ENCODE data around the gene ALDH6A1.
A peak's percentile ranks its signal among the peaks of the same experiment; 100 is the strongest.

The ALDH6A1 gene

GRCh38 chr14:74049876-74050495 lies 34.3 kb downstream of the ALDH6A1 start:
- DNase-seq (ENCODE audit: low spot score): no peak

DNA sequence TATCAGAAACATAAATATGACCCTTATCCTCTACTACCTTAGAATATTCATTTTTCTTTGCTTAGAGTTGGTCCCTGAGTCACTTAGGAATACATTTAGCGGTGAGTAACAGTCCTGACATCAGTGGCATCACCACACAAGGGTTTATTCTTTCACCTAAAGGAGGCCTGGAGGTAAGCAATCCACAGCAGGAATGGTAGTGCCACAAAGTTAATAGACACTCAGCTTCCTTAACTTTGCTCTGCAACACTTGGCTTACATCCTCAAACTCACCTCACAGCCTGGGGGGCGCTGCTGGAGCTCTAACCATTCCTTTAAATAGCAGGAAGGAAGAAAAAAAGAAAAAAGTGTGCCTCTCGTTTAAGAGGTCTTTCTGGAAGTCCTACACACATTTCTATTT lies 36.0 kb downstream of the ALDH6A1 start:
- DNase-seq (ENCODE audit: low spot score): no peak

DNA sequence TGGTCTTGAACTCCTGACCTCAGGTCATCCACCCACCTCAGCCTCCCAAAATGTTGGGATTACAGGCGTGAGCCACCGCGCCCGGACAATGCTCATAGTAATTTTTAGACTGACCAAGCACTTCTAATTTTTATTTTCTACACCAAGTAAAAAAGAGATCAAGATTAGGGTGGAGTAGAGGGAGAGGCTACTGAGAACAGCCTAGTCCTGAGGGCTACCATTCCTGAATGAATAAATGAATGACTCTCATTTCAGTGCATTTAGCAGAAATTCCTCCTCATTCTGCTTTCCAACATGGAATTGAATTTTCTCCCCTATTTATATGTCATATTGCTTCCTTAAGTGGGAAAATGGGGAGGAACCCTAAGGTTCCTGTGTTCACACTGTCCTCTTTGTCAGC lies 38.7 kb downstream of the ALDH6A1 start:
- no peak for DNase-seq (ENCODE audit: low spot score)

- DNase-seq (ENCODE audit: low spot score): no peak
These were observed 42.0 kb downstream of the ALDH6A1 start for GRCh38 chr14:74042296-74042695.

GRCh38 chr14:74038020-74038859 lies 46.0 kb downstream of the ALDH6A1 start:
- DNase-seq (ENCODE audit: low spot score): peak; percentile 63

DNA sequence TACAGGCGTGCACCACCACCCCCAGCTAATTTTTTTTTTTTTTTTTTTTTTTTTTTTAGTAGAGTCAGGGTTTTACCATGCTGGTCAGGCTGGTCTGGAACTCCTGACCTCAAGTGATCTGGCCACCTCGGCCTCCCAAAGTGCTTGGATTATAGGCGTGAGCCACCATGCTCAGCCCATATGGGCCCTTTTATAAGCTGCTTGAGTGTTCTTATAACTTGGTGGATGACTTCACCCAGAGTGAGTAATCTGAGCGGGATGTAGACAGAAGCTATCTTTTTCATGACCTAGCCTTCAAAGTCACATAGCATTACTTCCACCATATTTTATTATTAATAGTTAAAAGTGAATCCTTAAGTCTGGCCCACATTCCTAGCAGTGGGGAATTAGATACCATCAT lies 48.7 kb downstream of the ALDH6A1 start:
- DNase-seq (ENCODE audit: low spot score): no peak

DNA sequence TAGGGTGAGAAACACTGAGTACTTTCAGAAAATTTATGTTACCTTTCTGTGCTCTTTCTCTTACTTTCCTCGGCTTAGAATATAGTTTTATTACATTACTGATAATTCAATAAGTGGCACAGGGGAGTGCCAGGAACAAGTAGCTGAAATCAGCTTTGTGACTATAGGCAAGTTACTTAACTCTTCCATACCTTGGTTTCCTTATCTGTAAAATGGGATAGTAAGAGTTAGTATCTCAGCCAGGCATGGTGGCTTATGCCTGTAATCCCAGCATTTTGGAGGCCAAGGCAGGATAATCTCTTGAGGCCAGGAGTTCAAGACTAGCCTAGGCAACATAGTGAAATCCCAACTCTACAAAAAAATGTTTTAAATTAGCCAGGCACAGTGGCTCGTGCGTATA lies 49.7 kb downstream of the ALDH6A1 start:
- DNase-seq (ENCODE audit: low spot score): no peak

DNA sequence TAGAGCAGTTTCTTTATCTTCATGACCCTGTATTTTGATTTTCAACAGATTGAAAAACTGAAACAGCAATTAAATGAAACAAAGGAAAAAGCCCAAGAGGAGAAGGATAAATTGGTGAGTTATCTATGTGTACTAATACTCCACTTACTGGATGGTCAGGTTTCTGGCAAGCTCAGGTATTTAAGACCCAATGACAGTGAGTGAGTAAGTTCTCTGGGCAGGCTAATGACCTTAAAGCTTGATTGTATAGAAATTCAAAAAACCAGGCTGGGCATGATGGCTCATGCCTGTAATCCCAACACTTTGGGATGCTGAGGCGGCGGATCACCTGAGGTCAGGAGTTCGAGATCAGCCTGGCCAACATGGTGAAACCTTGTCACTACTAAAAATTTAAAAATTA lies 55.1 kb downstream of the ALDH6A1 start:
- DNase-seq (ENCODE audit: low spot score): no peak

DNA sequence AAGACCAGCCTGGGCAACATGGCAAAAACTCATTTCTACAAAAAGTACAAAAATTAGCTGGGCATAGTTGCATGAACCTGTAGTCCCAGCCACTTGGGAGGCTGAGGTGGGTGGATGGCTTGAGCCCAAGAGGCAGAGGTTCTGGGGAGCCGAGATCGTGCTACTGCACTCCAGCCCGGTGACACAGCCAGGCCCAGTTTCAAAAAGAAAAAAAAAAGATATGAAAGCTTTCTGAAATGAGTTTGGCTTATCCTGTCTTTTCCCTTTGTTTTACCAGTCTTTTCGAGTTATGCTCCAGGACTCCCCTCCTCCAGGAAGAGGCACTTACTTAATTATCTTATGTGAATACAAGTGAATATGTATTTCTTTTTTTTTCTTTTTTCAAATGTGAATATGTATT lies 61.9 kb downstream of the ALDH6A1 start:
- DNase-seq (ENCODE audit: low spot score): no peak

- no peak for DNase-seq (ENCODE audit: low spot score)
These were observed 64.7 kb downstream of the ALDH6A1 start for GRCh38 chr14:74019408-74020137.

DNA sequence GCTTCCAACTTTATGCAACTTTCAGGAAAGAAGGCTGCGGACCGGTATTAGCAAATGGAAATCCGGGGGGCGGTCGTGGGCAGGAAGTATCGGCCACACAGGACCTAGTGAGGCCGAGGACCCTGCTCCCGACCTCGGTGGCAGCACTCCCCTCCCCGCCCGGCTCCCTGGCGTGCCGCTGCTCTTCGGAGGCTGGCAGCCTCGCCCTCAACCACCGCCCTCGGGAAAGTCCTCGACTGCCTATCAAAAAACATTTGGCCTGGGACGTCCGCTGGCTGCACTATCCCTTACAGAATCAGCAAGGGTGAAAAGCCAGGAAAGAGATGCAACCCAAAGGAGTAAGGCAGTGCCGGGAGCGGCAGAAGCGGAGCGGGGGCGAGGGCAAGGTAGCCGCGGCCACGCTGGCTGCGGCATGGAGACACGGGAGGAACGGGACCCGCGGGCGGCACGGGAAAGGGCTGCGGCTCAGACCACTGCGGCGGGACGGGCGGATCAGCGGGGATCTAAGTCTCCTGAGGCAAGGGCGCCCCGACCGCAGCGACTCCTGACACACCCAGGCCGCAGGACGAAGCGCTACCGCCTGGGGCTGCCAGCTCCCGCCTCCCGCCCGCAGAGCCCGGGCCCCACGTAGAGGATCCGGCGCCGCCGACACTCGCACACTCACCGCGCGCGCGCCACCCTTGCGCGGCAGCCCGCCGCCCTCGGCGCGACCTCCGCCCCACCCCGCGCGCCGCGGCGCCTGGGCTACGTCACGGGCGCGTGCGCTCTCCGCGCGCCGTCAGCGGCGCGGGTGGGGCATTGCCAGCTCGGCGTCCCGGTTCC lies 65.5 kb downstream of the ALDH6A1 start, which contains the start of the genes BBOF1 and ENTPD5:
BBOF1 (plus strand) TSS at position 764 of the 822 bp plus-strand sequence. CDS start 130 bp downstream, outside the sequence.
ENTPD5 (minus strand) TSS at position 703 of the 822 bp plus-strand sequence. CDS start 31,186 bp downstream, outside the sequence.
- DNase-seq (ENCODE audit: low spot score): peak; percentile 91

GRCh38 chr14:74018174-74018585 lies 66.1 kb downstream of the ALDH6A1 start:
- DNase-seq (ENCODE audit: low spot score): peak; percentile 50

GRCh38 chr14:74015963-74016362 lies 68.3 kb downstream of the ALDH6A1 start:
- DNase-seq (ENCODE audit: low spot score): no peak

DNA sequence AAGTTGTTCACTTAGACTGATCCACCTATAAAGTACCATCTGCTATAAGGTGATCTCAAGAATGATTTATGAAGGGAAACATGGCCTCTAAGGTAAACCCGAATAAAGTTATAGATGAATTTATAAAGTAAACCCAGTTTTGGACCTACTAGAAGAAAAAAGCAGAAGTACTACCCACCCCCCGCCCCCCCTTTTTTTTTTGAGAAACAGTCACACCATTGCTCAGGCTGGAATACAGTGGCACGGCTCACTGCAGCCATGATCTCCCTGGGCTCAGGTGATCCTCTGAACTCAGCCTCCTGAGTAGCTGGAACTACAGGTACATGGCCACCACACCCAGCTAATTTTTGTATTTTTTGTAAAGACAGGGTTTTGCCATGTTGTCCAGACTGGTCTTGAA lies 69.1 kb downstream of the ALDH6A1 start:
- DNase-seq (ENCODE audit: low spot score): no peak

DNA sequence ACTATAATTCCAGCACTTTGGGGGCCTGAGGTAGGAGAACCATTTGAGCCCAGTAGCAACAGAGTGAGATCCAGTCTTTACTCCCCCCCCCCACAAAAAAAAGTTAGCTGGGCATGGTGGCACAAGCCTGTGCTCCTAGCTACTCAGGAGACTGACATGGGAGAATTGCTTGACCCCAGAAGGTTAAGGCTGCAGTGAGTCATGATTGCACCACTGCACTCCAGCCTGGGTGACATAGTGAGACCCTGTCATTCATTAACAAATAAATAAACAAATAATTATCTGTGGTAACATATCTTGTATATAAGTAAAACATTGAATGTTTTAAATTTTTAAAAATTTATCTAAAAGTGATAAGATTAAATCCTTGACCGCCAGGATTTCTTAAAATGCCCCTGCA lies 70.0 kb downstream of the ALDH6A1 start:
- DNase-seq (ENCODE audit: low spot score): peak; percentile 12

- DNase-seq (ENCODE audit: low spot score): no peak
These were observed 75.3 kb downstream of the ALDH6A1 start for GRCh38 chr14:74008843-74009499.

Data from LoVo (cell line).